Hematopoietic multipotent progenitor cell (in vitro differentiated cells): ENCODE results near the gene PRKCZ. TPM values are rescaled to one million over a fixed set of nuclear protein-coding genes. Genes with fewer than 3 reads are reported as not detected.
A peak's percentile ranks its signal among the peaks of the same experiment; 100 is the strongest.

Experiments used
- DNase-seq, 3 donors: peaks; one replicate each; pipeline ENCODE4 v3.0.0-alpha.2; 2011 to 2015; ENCODE audit warnings: low read depth in 2 of 3, low spot score in 2 of 3
- total RNA-seq: library from RNA; depleted of rRNA; stranded (reverse); fragments of >200 nt; gene quantifications from one replicate; pipeline ENCODE4 v1.2.3, GENCODE V29; 2012

PRKCZ gene
- total RNA-seq, 1 donor, result 24.8 TPM

DNA sequence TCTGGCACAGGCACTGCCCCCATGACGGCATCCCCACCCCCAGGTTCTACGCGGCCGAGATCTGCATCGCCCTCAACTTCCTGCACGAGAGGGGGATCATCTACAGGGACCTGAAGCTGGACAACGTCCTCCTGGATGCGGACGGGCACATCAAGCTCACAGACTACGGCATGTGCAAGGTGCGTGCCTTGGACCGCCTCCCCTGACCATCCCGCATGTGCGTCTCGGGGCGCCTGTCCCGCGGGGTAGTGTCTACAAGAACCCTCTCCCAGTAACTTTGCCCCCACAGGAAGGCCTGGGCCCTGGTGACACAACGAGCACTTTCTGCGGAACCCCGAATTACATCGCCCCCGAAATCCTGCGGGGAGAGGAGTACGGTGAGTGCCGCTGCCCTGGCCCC, 121.8 kb downstream of the PRKCZ start:
- no peak for DNase-seq

DNA sequence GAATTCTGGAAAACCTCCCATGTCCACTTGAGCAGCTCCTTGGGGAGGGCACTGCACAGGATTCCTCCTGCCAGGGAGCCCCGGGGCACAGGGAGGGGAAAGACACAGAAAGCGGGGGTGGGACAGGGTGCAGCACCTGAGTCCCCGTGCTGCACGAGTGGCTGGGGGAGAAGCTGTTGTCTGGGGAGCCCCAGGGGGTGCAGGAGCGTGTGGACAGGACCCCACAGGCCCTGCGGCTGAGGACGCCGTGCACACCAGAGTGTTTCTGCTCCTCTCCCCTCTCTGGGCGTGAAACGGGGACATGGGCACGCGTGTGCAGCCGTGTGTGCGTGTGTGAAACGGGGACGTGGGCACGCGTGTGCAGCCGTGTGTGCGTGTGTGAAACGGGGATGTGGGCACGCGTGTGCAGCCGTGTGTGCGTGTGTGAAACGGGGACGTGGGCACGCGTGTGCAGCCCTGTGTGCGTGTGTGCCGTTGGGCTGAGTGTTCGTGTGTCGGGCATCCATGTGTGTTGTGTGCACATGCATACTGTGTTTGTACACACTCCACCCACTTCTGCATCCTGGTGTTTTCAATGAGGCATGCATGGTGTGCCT, 122.4 kb downstream of the PRKCZ start:
- no peak for DNase-seq

DNA sequence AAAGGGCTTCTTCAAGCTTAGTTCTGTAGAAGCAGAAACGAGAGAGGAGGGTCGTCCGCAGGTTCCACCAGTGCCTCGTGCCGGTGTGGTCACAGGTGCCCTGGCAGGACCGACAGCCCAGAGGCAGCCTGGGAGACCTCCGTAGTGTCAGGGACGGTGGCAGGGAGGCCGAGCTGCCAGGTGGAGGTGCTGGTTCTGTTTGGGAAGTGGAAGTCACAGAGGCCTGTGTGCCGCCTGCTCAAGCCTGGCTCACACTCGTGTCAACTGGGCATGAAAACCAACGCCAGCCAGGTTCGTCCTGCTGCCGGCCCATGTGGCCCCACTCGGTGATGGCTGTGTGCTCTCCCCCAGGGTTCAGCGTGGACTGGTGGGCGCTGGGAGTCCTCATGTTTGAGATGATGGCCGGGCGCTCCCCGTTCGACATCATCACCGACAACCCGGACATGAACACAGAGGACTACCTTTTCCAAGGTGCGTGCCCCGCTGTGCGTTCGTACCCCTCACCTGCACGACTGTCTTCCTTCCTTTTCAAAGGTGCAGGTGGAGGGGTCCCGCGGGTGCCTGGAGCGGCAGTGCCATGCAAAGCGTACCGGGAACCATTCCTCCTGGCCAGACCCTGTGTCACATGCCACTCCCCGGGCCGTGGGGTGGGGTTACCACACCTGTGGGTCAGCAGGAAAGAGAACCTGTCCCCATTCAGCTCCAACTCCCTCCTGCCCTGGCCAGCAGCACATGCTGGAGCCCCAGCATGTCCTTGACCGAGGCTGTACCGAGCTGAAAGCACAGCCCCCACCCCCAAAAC, 123.5 kb downstream of the PRKCZ start:
- no peak for DNase-seq

DNA sequence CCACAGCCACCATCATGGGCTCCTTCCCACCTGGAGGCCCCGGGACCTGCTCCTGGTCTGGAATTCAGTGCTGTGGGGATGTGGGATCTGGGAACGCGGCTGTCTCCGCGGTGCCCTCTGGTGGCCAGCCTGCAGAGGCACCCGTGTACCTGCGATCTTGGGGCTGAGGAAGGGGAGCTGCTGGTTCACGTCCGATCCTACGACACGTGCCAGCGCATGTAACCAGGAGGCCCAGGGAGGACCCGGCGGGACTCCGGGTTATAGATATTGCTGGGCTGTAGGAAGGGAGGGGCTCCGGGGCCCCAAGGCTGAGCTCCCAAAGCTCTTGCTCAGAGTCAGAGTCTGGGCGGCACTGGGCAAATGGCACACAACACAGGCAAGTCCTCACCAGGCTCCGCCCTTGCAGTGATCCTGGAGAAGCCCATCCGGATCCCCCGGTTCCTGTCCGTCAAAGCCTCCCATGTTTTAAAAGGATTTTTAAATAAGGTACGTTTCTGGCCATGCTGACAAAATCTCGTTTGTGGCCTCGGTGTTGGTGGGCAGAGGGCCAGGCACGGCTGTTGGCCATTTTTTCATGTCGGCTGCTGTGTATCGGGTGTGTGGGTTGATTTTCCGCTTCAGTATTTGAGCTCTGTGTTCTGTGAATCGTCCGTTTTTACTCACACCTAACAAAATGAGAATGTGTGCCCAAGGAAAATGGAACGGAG, 124.3 kb downstream of the PRKCZ start:
- peak; percentile 18 to 34 (median 30) for DNase-seq

DNA sequence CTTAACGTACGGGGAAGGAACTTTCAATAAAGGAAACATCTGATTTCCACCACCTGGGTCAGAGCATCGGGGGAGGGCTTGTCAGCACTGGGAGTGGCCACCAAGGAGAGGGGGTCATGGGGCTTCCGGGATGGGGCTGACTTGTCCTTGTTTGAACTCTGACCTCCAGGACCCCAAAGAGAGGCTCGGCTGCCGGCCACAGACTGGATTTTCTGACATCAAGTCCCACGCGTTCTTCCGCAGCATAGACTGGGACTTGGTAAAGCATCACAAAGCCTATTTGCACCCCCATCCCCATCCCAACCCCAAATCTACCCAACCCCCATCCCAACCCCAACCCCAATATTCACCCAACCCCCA, 124.8 kb downstream of the PRKCZ start:
- DNase-seq, result no peak

DNA sequence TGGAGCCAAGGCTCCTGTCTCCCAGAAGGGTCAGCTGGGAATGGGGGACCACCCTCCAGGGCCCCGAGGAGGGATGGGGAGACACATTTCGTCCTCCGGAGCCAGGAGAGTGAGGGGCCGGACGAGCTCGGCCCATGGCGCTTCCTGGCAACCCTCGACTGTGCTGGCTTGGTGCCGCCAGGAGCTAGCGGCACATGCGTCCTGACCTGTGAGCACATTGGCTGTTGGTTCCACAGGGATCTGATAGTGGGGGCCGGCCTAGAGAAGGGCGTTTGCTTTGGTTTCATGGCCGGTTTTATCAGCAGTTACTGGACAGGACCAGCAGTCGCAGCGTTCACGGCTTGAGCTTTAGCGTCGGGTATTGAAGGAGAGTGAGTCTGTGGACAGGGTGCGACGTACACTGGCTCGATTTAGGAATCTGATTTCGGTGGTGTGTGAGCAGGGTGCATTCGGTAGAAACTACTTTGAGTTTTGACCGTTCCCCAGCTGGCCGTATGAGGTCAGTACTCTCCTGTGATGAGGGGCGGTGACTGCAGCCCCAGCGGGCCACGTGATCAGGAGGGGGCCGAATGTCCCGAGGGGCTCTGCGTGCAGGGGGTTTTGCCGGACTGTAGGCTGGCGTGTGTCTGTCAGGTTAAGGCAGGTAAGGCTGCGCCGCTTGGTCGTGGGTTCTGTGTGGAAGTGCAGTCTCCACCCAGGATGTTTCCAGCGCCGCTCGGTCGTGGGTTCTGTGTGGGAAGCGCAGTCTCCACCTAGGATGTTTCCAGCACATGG, 125.7 kb downstream of the PRKCZ start:
- DNase-seq, result no peak

DNA sequence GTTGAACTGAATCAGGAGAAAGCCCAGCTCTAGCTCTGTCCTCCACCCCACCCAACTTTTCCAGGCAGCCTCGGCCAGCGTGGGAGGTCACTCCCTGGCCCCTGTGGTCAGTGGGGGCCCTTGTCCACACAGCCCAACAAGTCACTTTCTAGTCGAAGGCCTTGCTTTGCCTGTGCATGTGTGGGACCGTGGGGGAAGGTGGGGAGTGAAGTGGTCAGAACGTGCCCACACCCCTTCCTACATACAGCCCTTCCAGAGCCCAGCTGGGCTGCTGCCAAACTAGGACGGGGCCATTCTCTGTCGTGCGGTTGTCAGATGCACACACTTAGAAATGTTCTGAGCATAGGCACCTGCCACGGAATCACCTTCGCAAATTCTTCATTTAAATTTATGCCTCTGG, 126.4 kb downstream of the PRKCZ start:
- DNase-seq, result no peak

DNA sequence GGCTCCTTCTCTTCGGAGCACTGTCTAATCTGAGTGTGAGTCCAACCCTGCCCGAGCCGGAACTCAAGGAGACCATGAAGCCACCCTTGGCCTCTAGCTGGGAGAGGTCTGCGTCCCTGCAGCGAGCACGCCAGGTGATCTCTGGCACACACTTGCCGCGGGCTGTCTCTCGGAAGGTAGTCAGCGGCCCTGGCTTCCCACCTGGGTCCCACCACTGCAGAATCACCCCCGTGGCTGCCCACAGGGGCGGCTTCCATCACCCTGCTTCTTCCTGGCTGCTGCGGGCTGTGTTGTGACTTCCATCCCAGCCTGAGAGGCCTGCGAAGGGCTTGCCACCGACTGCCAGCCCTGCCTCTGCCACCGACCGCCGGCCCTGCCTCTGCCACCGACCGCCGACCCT, 127.3 kb downstream of the PRKCZ start:
- no peak for DNase-seq

DNA sequence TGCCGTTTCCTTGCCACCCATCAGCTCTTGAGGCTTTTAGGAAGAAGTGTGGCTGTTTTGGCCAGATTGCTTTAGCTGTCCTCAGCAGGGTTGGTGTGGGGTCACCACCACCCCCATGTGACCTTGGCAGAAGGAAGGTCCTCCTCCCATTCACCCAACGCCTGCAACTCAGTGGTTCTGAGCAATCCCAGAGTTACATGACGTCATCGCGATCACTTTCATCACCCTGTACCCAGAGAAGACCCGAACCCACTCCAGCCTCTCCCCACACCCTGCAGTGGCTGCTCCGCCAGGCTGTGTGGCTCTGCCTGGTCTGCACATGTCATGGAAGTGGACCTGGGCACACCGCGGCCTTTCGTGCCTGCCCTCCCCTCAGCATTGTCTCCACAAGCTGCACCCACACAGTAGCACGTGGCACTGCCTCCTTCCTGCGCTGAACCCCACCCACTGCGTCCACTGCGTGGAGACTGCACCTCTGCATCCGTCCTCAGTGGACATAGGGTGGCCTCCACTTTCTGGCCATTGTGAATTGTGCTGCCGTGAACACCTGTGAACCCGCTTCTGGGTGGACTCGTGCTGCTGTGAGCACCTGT, 127.8 kb downstream of the PRKCZ start:
- no peak for DNase-seq

DNA sequence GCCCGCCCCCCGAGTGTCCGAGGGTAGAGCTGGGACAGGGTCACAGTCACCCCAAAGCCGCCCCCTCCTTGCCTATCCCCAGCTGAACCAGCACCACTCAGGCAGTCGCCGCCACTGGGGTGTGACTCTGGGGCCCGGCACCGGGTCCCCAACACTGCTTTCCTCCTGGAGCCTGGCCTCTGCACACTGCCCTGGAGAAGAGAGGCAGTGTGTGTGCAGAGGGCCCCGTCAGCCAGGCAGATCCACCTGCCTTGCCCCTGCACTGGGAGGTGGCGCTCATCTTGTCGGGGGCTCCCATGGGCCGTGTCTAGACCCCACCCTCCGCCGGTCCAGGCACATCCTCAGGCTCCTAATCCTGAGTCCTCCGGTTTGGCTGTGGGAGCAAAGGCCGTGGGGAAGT, 128.7 kb downstream of the PRKCZ start:
- no peak for DNase-seq

DNA sequence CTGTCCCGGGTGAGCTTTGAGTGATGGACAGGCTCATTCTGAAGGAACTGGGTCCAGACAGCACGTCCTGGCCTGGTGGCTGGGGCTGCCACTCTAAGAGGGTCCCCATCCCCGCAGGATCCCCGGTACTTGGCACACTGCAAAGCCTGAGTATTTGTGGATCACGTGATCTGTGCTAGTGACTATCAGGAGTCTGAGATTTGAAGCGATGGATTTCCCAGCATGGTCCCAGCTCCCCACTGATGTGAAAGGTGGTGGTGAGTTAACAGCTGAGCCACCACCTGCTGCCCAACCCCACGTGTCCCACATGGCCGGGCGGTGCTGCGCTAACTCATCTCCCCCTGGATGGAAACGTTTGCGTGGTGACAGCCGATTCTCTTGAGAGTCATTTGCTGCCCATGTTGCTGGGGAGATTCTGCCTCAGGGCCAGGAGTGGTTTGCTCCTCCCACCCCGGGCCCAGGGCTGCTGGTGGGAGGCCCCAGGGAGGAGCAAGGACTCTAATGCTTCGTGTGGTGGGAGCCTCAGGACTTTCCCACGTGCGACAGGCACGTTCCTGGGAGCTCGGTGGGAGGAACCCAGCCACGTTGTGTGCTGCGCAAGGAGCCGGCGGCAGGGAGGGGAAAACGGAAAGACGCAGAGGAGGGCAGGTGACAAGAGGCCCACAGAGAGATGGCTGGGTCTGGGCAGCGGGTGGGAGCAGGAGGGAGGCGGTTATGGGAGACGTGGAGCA, 129.2 kb downstream of the PRKCZ start:
- no peak for DNase-seq

DNA sequence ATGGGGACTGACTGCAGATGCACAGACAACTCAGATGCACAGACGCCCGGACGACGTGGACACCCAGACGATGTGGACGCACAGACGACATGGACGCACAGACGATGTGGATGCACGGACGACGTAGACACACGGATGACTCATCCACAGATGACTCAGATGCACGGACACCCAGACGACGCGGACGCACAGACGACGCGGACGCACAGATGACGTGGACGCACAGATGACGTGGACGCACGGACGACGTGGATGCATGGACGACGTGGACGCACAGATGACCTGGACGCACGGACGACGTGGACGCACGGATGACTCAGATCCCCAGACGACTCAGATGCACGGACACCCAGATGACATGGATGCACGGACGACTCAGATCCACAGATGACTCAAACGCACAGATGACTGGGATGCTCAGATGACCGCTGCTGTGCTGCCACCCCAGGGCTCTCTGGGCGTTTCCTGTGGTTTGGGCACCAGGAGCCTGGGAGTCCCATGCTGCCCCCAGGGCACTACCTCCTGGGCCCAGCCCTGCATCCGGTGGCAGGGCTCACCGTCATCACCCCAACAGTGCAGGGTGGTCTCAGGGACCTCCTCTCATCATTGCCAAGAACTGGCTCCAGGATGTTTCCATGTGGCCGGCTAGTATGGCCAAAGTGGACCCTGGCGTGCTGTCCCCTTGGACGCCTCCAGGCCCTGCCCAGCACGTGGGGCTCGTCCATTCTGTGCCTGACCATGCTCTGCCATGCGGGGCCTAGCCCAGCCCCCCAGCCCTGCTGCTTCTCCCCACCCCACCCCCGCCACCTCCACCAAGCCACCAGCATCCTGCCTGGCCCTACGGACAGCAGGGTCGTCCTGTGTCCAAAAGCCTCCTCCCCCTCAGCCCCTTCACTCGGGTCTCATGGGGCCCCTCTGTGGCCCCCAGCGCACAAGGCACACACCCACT, 130.4 kb downstream of the PRKCZ start:
- DNase-seq, result no peak

DNA sequence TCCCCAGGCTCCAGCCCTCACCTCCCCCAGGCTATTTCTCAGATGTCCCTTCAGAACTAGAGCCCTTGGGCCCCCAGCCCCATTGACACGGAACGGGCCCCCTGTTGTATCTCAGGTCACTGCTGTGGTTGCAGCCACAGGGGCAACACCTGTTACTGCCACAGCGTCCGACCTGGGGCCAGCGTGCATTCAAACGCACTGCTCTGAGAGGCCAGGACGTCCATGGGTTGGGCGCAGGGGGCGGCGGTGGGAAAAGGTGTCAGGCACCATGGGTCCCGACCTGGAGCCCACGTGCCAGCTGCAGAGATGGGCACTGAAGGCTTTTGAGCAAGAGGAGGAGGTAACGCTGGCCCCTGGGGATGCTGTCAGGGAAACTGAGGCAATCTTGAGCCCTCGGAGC, 131.1 kb downstream of the PRKCZ start:
- DNase-seq, result no peak

DNA sequence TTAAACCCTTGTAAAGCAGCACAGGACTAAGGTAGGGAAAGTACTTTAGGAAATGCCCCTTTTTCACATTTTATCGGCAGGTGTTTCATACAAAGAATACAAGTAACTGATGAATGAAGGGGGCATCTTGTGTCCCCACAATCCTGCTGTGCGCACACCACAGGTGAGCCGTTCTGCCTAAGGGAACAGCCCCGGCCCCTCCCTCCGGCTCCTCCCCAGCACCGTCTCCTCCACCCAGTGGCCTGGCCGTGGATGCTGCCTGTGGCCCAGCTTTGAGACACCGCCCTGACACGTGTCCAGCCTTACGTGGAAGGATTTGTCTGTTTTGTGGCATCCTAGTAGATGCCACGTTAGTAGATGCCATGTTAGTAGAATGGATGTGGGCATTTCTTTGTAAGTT, 131.5 kb downstream of the PRKCZ start:
- DNase-seq, result no peak

DNA sequence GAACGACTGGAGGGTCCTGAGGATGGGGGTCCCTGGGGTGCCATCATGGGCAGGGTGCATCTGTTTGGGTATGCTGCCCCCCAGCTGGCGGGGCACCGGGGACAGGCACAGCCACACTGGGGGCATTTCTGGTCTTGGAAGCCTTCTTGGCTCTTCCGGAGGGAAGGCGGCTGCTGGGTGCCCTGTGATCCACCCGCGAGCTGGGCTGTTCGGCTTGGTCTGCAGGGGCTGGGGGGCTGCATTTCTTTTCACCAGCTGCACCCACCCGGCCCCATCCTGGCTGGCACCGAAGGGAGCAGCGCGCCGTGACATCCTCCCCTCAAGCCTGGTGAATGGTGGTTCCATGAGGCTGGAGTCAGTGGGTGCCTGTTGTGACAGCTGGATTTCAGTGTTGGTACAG, 132.2 kb downstream of the PRKCZ start:
- DNase-seq, result no peak

DNA sequence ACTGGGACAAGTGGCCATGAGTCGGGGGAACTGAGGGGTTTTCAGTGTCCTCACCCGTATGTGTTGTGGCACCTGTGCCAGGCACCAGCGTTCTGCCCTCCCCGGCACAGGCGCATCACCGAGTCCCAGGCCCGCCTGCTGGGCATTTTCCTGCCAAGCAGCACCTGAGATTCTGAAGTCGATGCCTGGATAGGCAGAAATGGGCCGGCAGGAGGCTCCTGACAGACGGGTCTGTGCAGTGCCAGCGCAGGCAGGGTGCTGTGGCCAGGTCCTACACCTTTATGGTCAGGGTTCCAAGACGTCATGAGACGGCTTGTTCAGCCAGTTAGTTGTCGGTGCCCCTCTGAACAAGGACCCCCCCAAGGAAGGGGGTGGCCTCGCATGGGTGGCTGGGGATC, 133.7 kb downstream of the PRKCZ start:
- no peak for DNase-seq

DNA sequence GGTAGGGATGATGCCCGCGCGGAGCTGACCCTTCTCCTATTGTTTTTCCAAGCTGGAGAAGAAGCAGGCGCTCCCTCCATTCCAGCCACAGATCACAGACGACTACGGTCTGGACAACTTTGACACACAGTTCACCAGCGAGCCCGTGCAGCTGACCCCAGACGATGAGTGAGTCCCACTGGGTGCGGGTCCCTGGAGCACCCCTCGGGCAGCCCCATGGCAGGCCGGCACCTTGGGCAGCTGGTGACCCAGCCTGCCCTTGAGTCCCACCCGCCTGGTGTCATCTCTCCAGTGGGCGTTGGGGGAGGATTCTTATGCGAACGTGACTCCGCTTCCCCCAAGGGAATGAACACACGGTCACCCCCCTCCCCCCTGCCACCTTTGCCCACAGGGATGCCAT, 134.3 kb downstream of the PRKCZ start:
- no peak for DNase-seq

DNA sequence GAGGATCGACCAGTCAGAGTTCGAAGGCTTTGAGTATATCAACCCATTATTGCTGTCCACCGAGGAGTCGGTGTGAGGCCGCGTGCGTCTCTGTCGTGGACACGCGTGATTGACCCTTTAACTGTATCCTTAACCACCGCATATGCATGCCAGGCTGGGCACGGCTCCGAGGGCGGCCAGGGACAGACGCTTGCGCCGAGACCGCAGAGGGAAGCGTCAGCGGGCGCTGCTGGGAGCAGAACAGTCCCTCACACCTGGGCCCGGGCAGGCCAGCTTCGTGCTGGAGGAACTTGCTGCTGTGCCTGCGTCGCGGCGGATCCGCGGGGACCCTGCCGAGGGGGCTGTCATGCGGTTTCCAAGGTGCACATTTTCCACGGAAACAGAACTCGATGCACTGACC, 134.7 kb downstream of the PRKCZ start:
- DNase-seq, result no peak
